Measurements from ENCODE around the gene RBPJL. TPM values are rescaled to one million over a fixed set of nuclear protein-coding genes. Genes with fewer than 3 reads are reported as not detected.
A peak's percentile ranks its signal among the peaks of the same experiment; 100 is the strongest.

The RBPJL gene
- total and polyA plus RNA-seq, 2 of the 13 experiments (the other 11 are each of a cell fraction or from before 2014, with no cell fraction given), result not detected

- TF ChIP-seq USF2 (IDR thresholded peaks at IDR 0.05; ENCODE audit: low read depth, low read length), result no peak
- TF ChIP-seq USF2 (CRISPR knock-in tag; IDR thresholded peaks at IDR 0.05; ENCODE audit: borderline replicate concordance), result 0 out of 2 replicates have a peak, but pooled peaks have one; percentile 22
- TF ChIP-seq SPEN (CRISPR knock-in tag; IDR thresholded peaks at IDR 0.05; ENCODE audit: low read depth), result peak; percentile 16; the same call in 1 of the 2 replicates
- peak; percentile 91 for TF ChIP-seq GFI1 (CRISPR knock-in tag; IDR thresholded peaks at IDR 0.05; ENCODE audit: borderline replicate concordance)
- peak; percentile 8; the same call in 1 of the 2 replicates for TF ChIP-seq DPF2 (CRISPR knock-in tag; IDR thresholded peaks at IDR 0.05; ENCODE audit: borderline replicate concordance, low read depth)
- peak; percentile 75 for TF ChIP-seq FOXJ3 (CRISPR knock-in tag; IDR thresholded peaks at IDR 0.05; ENCODE audit: borderline replicate concordance)
- TF ChIP-seq CHD4 (IDR thresholded peaks at IDR 0.05; ENCODE audit: borderline replicate concordance, low read length), result peak; percentile 78
- TF ChIP-seq ZNF3 (CRISPR knock-in tag; IDR thresholded peaks at IDR 0.05), result no peak
- peak; percentile 25; the same call in 1 of the 2 replicates for TF ChIP-seq MLX (CRISPR knock-in tag; IDR thresholded peaks at IDR 0.05)
- TF ChIP-seq ARID4A (CRISPR knock-in tag; IDR thresholded peaks at IDR 0.05; ENCODE audit: borderline replicate concordance), result peak; percentile 43; the same call in 1 of the 2 replicates
- TF ChIP-seq TCF7 (IDR thresholded peaks at IDR 0.05; ENCODE audit: low read depth), result peak; percentile 50
- TF ChIP-seq ZSCAN5A (CRISPR knock-in tag; IDR thresholded peaks at IDR 0.05; ENCODE audit: borderline replicate concordance), result peak; percentile 44; the same call in 1 of the 2 replicates
- TF ChIP-seq ZBTB39 (CRISPR knock-in tag; IDR thresholded peaks at IDR 0.05), result peak; percentile 31; the same call in 1 of the 2 replicates
- TF ChIP-seq CBX5 (CRISPR knock-in tag; IDR thresholded peaks at IDR 0.05; ENCODE audit: borderline replicate concordance), result peak; percentile 43; the same call in 1 of the 2 replicates
- no peak for TF ChIP-seq ZNF792 (CRISPR knock-in tag; IDR thresholded peaks at IDR 0.05)
- TF ChIP-seq ARID2 (CRISPR knock-in tag; IDR thresholded peaks at IDR 0.05; ENCODE audit: borderline replicate concordance), result no peak
- TF ChIP-seq PITX1 (CRISPR knock-in tag; IDR thresholded peaks at IDR 0.05), result peak; percentile 84; the same call in 1 of the 2 replicates
- 0 out of 2 replicates have a peak, but pooled peaks have one; percentile 58 for TF ChIP-seq ZNF788 (CRISPR knock-in tag; IDR thresholded peaks at IDR 0.05; ENCODE audit: borderline replicate concordance)
These were observed 37.0 kb downstream of the RBPJL start (continued) for GRCh38 chr20:45343532-45344167.

Data from HepG2 (cell line).